IPS DF 6.9 (cell line): ENCODE data around the gene SLC9A2.

Source experiments
- DNase-seq: peaks from one replicate; pipeline ENCODE4 v3.0.0-alpha.2; 2013; ENCODE audit warnings: low read depth, low spot score
- H3K27ac ChIP-seq: one replicate; pipeline ENCODE4 v1.5.1; 2013; ENCODE audit warnings: low read length, control low read depth
- H3K27me3 ChIP-seq: 2 replicates; pipeline ENCODE4 v1.6.1; 2013; ENCODE audit warnings: mild to moderate bottlenecking, low read length; ENCODE audit not compliant: control insufficient read depth, insufficient read depth
- H3K36me3 ChIP-seq: 2 replicates; pipeline ENCODE4 v1.6.1; 2013; ENCODE audit warnings: low read length; ENCODE audit not compliant: control insufficient read depth, insufficient read depth
- H3K4me1 ChIP-seq: 2 replicates; pipeline ENCODE4 v1.6.1; 2013; ENCODE audit warnings: low read length; ENCODE audit not compliant: control insufficient read depth, insufficient read depth
- H3K4me3 ChIP-seq: 2 replicates; pipeline ENCODE4 v1.5.1; 2013; ENCODE audit warnings: mild to moderate bottlenecking, low read length
- H3K9me3 ChIP-seq: 2 replicates; pipeline ENCODE4 v1.6.1; 2013; ENCODE audit warnings: low read length, inconsistent platforms; ENCODE audit not compliant: control insufficient read depth, insufficient read depth
- WGBS: extraction: QIAGEN DNeasy Blood & Tissue Kit; methylation state at CpG from one replicate; pipeline ENCODE4 v1.1.7; 2013; ENCODE audit warnings: mixed read lengths, missing lambda C conversion rate; ENCODE audit not compliant: insufficient read length, insufficient coverage; 5-methylcytosine and 5-hydroxymethylcytosine counted together

SLC9A2 gene

GRCh38 chr2:102639429-102639828, 20.1 kb downstream of the SLC9A2 start:
- Histone ChIP-seq H3K27ac (no peak overlapping the region), H3K36me3 (no peaks in the 10 kb centered on the region), H3K9me3 (no peaks in the 10 kb centered on the region), H3K27me3 (no peaks in the 10 kb centered on the region), H3K4me1 (no peaks in the 10 kb centered on the region), H3K4me3 (no peak overlapping the region)
- WGBS = 100% methylated on average over 1 of the region's 2 CpGs
- no peak for DNase-seq

DNA sequence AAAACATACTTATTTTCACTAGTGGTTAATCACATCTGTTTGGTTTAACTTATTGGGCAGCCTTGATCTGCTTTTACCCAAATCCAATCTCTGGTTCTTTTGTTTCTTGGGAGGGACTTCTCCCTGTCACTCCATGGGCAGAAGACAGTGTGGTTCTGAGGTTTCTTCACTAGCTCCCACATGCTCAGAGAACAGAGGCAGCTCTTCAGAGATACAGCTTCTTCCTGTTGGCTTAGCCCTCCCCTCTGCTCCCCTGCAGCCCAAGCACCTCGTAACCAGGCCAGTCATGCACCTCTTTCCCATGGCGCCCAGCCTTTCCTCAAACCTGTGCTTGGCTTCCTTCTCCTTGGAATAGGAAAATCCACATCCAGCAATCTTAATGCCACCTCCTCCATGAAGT, 32.8 kb downstream of the SLC9A2 start:
- WGBS = no CpG with 5 or more reads among the region's 2 CpGs
- no peak for DNase-seq
- Histone ChIP-seq H3K4me3 (no peak overlapping the region), H3K36me3 (no peaks in the 10 kb centered on the region), H3K4me1 (no peaks in the 10 kb centered on the region), H3K9me3 (no peaks in the 10 kb centered on the region), H3K27me3 (no peaks in the 10 kb centered on the region), H3K27ac (no peak overlapping the region)

- H3K27ac ChIP-seq = no peak overlapping the region
- no peaks in the 10 kb centered on the region for H3K27me3 ChIP-seq
- H3K9me3 ChIP-seq = no peaks in the 10 kb centered on the region
- no peak for DNase-seq
- no CpG with 5 or more reads among the region's 7 CpGs for WGBS
- no peaks in the 10 kb centered on the region for H3K4me1 ChIP-seq
- H3K4me3 ChIP-seq = no peak overlapping the region
- no peaks in the 10 kb centered on the region for H3K36me3 ChIP-seq
These were observed 38.4 kb downstream of the SLC9A2 start for GRCh38 chr2:102657770-102658169.

GRCh38 chr2:102660070-102660469, 40.7 kb downstream of the SLC9A2 start:
- no peak for DNase-seq
- Histone ChIP-seq H3K4me3 (no peak overlapping the region), H3K27ac (no peak overlapping the region), H3K9me3 (no peaks in the 10 kb centered on the region), H3K36me3 (no peaks in the 10 kb centered on the region), H3K27me3 (no peaks in the 10 kb centered on the region), H3K4me1 (no peaks in the 10 kb centered on the region)
- WGBS = no CpG with 5 or more reads among the region's 2 CpGs

DNA sequence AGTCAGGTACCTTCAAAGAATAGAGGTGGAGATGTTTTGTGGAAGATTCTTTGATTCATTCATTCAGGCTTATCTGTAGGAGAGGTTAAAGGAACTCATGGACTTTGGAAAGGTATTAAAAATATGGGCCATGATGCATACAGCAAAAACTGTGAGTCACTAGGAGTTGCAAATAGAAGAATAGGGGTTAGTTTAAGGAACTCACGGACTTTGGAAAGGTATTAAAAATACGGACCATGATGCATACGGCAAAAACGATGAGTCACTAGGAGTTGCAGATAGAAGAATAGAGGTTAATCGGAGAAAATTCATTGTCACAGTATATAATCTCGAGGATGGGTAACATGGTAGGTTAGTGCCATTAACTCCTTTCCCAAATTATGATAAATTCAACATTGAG, 41.2 kb downstream of the SLC9A2 start:
- WGBS = no CpG with 5 or more reads among the region's 6 CpGs
- no peaks in the 10 kb centered on the region for H3K4me1 ChIP-seq
- H3K9me3 ChIP-seq = no peaks in the 10 kb centered on the region
- no peak for DNase-seq
- H3K36me3 ChIP-seq = no peaks in the 10 kb centered on the region
- no peak overlapping the region for H3K4me3 ChIP-seq
- no peak overlapping the region for H3K27ac ChIP-seq
- H3K27me3 ChIP-seq = no peaks in the 10 kb centered on the region

GRCh38 chr2:102661846-102662245, 42.5 kb downstream of the SLC9A2 start:
- H3K27ac ChIP-seq = no peak overlapping the region
- H3K9me3 ChIP-seq = no peaks in the 10 kb centered on the region
- no peak for DNase-seq
- H3K36me3 ChIP-seq = no peaks in the 10 kb centered on the region
- no peaks in the 10 kb centered on the region for H3K4me1 ChIP-seq
- H3K27me3 ChIP-seq = no peaks in the 10 kb centered on the region
- H3K4me3 ChIP-seq = no peak overlapping the region
- no CpG with 5 or more reads among the region's 5 CpGs for WGBS

DNA sequence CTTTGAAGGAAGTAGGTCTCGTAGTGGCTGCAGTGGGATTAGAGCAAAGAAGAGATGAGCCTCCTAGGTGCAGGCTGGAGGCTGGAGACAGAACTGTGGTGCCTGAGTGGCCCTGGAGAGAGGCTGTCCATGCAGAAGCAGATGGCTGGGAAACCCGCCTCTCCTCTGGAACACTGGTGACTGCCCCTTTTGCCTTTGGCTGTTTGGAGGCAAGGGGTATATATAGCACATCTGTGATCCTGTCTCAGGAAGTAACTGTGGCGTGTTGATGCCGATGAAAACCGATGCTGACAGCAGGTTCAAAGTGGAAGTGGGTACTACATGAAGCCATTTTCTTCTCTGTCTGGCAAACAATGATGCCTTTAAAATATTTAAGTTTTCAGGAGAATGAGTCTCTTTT, 43.5 kb downstream of the SLC9A2 start:
- no peaks in the 10 kb centered on the region for H3K9me3 ChIP-seq
- no peak overlapping the region for H3K4me3 ChIP-seq
- no peaks in the 10 kb centered on the region for H3K4me1 ChIP-seq
- no peaks in the 10 kb centered on the region for H3K27me3 ChIP-seq
- WGBS = no CpG with 5 or more reads among the region's 5 CpGs
- H3K27ac ChIP-seq = no peak overlapping the region
- DNase-seq = no peak
- H3K36me3 ChIP-seq = no peaks in the 10 kb centered on the region

GRCh38 chr2:102663381-102663780, 44.0 kb downstream of the SLC9A2 start:
- Histone ChIP-seq H3K4me1 (no peaks in the 10 kb centered on the region), H3K9me3 (no peaks in the 10 kb centered on the region), H3K36me3 (no peaks in the 10 kb centered on the region), H3K27ac (no peak overlapping the region), H3K27me3 (no peaks in the 10 kb centered on the region), H3K4me3 (no peak overlapping the region)
- DNase-seq = no peak
- WGBS = no CpG with 5 or more reads among the region's 3 CpGs

DNA sequence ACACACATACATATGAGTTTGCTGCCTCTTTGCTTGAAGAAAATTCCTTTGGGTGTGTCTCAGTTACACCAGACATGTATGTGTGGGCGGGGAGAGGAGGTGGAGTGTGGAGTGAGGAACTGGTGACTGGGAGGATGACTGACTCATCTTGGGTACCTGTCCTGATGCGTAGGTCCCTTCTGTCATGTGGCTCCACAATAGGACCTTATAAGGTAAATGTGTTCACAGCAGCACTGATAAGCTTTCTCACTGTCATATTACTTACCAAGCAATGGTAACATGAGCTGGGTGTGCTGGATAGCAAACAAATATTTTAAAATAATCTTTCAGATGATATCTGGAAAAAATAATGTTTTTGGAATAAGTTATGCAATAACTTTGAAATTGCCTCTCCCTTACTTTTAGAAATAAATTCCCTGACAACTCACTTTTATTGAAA, 45.1 kb downstream of the SLC9A2 start:
- H3K4me1 ChIP-seq = no peaks in the 10 kb centered on the region
- H3K36me3 ChIP-seq = no peaks in the 10 kb centered on the region
- DNase-seq = no peak
- no peak overlapping the region for H3K27ac ChIP-seq
- no CpG with 5 or more reads among the region's 2 CpGs for WGBS
- no peaks in the 10 kb centered on the region for H3K27me3 ChIP-seq
- no peaks in the 10 kb centered on the region for H3K9me3 ChIP-seq
- H3K4me3 ChIP-seq = no peak overlapping the region

- no peak for DNase-seq
- no peaks in the 10 kb centered on the region for H3K4me1 ChIP-seq
- no peaks in the 10 kb centered on the region for H3K27me3 ChIP-seq
- no CpG with 5 or more reads among the region's 2 CpGs for WGBS
- no peak overlapping the region for H3K4me3 ChIP-seq
- no peak overlapping the region for H3K27ac ChIP-seq
- H3K36me3 ChIP-seq = no peaks in the 10 kb centered on the region
- no peaks in the 10 kb centered on the region for H3K9me3 ChIP-seq
These were observed 47.7 kb downstream of the SLC9A2 start for GRCh38 chr2:102667072-102667471.

DNA sequence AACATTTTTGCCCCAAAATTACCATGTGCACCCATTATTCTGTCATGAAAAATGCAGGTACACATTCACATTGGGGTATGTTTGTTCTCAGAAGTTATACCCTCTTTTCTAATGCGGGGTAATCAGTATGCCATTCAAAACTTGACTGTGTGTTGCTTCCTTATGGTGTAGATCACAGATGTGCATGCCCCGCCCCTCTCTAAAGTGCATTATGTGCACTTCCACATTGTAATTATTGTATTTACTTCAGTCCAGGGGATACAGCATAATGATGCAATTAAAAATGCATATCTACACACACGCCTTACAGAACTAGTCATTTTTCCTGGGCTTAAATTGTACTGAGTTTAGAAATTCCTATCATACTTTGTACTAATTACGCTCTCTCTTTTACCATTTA, 48.8 kb downstream of the SLC9A2 start:
- Histone ChIP-seq H3K4me3 (no peak overlapping the region), H3K4me1 (no peaks in the 10 kb centered on the region), H3K36me3 (no peaks in the 10 kb centered on the region), H3K9me3 (no peaks in the 10 kb centered on the region), H3K27ac (no peak overlapping the region), H3K27me3 (no peaks in the 10 kb centered on the region)
- DNase-seq = no peak
- WGBS = no CpG with 5 or more reads among the region's 4 CpGs
